ENCODE measurements around the gene COL13A1. TPM values are rescaled to one million over a fixed set of nuclear protein-coding genes. Genes with fewer than 3 reads are reported as not detected.

COL13A1 gene
- total RNA-seq, result 1.8 TPM

DNA sequence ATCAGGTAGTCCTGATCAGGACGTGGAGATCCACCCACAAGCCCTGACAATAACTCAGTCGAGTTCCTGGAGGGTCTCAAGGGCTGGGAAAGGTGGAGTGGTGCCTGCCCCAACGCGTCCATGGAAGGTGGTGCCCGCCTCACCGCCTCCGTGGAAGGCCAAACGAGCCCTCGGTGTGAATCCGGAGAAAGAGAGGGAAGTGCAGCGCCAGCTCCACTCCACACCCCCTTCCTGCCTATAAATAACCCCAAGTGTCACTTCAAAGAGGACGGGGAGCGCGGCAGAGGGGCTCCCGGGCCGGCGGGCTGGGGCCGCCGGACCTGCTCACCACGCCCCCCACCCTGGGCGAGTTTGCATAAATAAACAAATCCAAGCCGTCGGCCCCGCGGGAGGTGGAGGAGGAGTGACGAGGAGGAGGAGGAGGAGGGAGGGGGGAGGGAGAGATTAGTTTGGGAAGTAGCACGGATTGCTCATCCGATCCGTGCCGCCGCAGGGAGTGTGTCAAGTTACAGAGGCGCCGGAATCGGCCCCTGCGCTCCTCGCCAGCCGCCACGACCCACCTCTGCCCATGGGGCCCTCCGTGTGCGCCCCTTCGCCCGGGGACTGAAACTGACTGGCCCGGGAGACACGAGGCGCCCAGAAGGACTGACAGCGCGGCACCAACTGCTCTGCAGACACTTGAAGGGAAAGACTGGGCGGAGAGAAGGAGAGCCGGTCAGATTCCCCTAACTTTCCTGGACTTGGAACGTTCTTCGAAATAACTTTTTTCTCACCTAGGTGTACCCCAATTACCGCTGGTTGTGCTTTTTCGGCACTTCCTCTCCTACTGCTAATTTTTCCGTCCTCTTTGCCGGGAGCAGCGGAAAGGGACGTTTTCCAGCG lies at the start of gene COL13A1:
TSS of gene COL13A1 (plus strand) at position 473 of the 882 bp plus-strand sequence. CDS start 518 bp downstream, outside the sequence.

Other genes with a start within 250 kb of the COL13A1 start
- not detected for gene NEUROG3, start 228.5 kb upstream of the COL13A1 start, total RNA-seq
- 33.4 TPM for gene FAM241B, start 171.7 kb upstream of the COL13A1 start, total RNA-seq